HG03342 (cell line): ENCODE results near the gene TXNDC16.

Experiments
- ATAC-seq: cut with Tn5 transposase; IDR thresholded peaks from one replicate; pipeline ENCODE4 v1.9.1; 2021; ENCODE audit warnings: mild to moderate bottlenecking, moderate library complexity; ENCODE audit not compliant: unreplicated experiment

Gene TXNDC16

DNA sequence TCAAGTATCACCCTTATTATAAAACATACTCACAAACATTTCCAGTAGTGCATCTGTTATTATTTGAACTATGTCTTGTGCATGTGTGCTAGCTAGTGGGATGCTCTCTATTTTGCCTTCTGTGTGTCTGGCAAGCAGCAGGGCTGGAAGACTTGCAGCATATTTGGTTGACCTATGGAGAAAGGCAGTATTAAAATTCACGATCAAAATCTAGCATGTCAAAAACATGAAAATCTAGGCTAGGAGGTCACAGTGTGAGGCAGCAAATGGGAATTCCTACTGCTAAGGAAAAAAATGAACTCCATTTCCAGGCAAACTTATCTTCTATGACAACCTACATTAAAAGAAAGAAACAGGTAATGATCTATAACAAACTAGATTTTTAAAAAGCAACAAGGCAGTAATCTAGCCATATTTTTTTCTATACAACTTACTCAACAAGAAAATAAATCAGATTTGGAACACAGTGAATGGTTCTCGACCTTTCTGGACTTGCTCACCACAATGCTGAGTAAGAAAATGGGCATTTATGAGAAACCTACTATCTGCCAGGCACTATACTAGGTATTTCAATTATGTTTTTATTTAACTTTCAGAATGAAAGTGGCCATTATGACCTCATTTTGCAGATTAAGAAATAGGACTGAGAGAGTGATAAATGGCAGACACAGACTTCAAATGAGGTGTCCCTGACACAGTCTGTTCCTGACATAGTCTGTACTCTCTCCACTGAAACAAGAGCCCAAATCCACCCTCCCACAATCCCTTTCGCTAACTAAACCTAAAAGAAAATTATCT, 96.8 kb downstream of the TXNDC16 start:
- no peak for ATAC-seq

DNA sequence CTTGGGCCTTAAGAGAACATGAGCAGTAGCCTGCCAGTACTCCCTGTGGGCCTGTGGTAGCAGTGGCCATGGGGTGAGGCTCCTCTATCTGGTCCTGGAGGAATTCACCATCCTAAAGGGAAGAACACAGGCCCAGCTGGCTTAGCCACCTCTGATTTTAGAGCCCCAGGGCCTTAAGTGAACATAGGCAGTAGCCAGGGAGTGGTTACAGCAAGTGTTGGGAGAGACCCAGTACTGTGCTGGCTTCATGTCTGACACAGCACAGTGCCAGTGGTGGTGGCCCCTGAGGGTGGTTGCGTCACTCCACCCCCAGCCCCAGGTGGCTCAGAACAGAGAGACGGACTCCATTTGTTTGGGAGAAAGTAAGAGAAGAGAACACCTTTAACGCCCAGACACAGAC, 105.1 kb downstream of the TXNDC16 start:
- no peak for ATAC-seq

- ATAC-seq: no peak
These were observed 106.0 kb downstream of the TXNDC16 start for GRCh38 chr14:52446355-52446754.

DNA sequence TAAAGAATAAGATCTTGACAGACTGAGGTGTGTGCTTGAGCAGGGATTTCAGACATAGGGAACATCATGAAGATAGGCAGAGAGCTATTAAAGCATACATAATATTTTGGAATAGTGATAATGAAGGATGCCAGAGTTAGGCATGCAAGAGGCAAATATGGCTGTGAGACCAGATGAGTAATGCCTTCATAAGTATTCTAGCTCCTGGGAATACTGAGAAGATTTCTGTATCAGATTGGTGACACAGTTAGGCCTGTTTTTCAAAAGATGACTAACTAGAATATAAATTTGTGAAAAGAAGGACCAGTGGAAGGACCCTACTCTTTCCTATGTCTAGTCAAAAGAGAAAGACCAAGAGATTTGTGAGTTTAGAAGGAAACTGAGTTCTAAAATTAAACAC, 108.8 kb downstream of the TXNDC16 start:
- ATAC-seq: no peak

GRCh38 chr14:52442602-52443001, 109.7 kb downstream of the TXNDC16 start:
- ATAC-seq: no peak

DNA sequence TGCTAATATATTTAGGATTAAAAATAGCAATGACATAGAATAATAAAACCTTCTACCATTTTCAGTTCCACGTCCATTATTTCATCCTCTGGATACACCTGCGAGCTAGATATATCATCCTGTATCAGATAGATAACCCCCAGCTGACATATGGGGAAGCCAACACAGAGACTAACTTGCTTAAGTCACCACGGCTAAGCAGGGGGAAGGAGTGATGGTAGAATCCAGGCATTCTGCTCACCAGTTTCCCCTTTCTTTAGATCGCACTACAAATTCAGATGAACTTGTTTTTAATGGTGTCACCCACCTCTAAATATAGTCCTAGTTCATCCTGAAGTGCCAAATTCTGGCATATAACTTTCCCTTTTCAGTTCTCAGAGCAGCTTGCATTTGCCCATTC, 110.1 kb downstream of the TXNDC16 start:
- no peak for ATAC-seq

DNA sequence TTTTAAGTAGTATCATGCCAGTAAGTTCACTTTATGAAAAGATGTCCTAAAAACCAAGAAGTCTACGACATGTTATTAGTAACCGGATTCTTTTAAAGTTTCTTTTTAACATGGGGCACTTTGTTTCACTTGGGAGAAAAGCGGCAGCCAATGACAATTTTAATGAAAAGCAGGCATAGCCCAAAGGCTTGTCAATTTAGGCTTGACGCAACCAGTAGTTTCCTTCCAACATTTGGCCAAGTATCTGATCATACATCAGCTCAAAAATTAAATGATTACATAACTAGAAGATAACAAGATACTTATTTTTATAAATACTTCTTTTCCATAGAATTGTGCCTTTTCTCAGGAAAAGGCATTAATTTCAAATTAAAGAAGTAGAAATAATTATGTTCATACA, 112.8 kb downstream of the TXNDC16 start:
- no peak for ATAC-seq

- no peak for ATAC-seq
These were observed 117.3 kb downstream of the TXNDC16 start for GRCh38 chr14:52434955-52435354.

DNA sequence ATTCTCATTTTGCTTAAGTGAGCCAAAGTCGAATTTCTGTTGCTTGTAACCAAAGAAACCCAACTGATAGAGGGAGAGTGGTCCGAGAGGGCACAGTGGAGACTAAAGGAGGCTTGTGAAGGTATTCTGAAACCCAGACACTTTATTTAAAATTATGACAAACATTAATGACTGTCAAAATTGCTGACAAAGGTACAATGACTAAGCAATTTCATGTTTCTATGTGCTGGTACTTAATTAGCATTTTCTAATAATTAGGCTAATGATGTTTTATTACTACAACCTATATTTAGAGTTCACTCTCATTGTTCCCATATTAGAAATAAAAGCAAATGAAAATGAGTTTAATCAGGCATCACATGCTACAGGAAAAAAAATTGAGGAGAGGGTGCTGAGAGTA, 121.8 kb downstream of the TXNDC16 start:
- ATAC-seq: no peak

- no peak for ATAC-seq
These were observed 122.9 kb downstream of the TXNDC16 start for GRCh38 chr14:52429451-52429850.

GRCh38 chr14:52427460-52427859, 124.8 kb downstream of the TXNDC16 start:
- no peak for ATAC-seq

- ATAC-seq: no peak
These were observed 129.5 kb downstream of the TXNDC16 start for GRCh38 chr14:52422650-52423356.

- no peak for ATAC-seq
These were observed 135.2 kb downstream of the TXNDC16 start for GRCh38 chr14:52417139-52417538.

- no peak for ATAC-seq
These were observed 138.4 kb downstream of the TXNDC16 start for GRCh38 chr14:52413729-52414408.

- ATAC-seq: no peak
These were observed 139.9 kb downstream of the TXNDC16 start for GRCh38 chr14:52412426-52412825.

- ATAC-seq: no peak
These were observed 147.0 kb downstream of the TXNDC16 start for GRCh38 chr14:52405314-52405713.

DNA sequence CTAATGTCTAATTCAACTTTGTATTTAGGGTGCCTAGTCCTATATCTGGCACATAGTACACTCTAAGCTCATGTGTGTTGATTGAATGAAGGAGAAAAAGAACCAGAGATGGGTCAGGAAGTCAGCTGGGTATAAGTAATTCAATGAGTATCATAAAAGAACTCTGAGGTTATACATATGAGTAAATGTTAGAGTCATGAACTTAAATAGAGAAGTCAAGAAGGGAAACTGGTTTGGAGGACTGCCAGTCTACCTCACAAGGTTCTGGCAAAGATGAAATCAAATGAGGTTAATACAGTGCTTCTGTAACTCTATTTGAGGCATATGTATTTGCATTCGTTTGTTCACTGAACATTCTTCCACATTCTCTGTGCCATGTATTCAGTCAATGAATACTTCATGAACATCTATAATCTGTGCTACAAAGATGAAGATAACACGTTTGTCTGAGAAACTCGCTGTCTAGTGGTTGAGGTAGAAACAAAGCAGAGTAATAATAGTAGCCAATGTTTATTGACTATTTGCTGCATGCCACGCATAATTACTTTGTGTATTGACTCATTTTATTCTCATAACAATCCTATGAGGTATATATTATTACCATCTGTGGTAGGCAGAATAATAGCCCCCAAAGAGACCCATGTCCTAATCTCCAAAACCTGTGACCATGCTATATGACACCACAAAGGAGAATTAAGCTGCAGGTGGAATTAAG, 149.3 kb downstream of the TXNDC16 start:
- ATAC-seq: peak; percentile 67

DNA sequence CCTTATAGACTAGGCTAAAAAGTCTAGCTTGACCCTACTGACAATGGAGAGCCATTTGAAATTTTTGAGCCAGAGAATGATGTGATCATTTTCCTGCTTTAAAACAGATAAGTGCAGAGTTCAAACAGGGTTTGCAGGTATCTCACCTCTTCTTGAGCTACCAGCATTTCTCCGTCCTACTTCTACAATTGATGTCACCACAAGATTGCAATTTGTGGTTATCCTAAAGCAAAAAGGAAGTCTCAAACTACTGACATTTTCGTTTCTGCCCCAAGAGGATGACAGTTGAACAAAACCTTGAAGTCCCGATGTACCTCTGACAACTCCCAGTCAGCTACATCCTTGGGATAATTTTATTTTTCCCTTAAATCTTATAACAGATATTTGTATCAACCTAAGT, 151.5 kb downstream of the TXNDC16 start:
- no peak for ATAC-seq

DNA sequence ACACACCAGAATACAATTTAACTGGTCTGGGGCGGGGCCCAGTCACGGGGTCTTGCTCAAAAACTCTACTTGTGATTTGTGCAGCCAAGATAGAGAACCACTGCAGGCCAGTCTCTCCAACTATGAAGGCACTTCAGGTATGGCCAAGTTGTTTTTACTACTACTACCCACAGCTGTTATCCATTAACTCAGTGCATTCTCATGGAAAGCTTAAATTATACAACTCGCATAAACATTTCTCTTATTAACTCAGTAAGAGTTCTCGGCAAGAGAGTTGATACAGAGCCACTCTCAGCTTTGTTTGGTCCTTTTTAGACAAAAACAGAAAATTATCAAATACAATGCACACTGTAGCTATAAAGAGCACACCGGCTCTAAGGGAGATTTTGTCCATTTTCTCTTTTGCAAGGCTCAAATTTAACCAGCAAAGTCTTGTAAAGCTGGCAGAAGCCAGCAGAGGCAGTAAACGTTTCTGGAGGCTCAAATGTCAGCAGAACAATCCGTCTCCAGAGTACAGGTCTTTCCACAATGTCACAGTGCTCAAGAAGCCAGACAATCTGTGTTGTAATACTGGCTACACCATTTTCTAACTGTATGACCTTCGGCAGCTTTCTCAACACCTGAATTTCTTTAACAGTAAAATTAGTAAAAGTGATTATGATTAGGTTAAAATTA, 152.2 kb downstream of the TXNDC16 start:
- ATAC-seq: no peak

DNA sequence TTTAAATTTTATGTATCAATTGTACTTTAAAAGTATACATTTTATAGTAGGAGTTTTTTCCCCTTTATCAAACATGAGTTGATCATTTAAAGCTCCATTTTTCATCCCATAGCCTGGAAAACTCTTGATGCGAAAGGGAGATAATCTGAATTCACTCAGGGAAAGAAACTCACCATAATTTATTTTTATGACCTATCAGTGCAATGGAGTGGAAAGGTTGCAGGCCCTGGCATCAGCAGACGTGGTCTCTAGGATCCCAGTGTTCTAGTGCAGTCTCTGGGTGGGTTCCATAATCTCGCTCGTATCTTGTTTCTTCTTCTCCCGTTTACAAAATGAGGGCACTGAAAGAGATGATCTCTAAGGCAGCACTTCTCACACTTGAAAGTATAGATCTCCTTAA, 153.2 kb downstream of the TXNDC16 start:
- no peak for ATAC-seq

DNA sequence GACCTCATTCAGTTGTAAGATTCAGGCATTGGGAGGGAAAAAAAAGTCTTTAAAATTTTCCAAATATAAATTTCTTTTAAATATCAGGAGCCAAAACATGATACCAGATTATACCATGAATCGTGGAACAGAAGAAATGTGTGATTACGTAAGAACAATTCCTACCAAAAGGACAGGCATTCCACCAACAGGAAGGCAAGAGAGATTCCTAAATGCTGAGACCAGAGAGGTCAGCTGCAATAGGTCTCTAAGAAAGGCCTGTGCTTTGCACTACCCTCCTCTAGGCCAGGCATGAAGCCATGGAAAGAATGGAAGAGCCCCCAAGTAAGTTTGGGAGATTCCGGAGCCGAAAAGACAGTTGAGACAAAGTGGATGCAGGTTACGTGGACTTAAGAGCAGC, 154.5 kb downstream of the TXNDC16 start:
- no peak for ATAC-seq
